Ecto neural progenitor cell (in vitro differentiated cells): ENCODE results near the gene PHYH.
"Not testable (repeated sequence)": the region's sequence is repeated elsewhere in the genome, so short reads cannot be mapped to it uniquely, and the experiment has no call there.

ENCODE experiments used
- DNase-seq: peaks from one replicate; pipeline ENCODE4 v3.0.0-alpha.2; 2018; ENCODE audit warnings: low spot score

PHYH gene

GRCh38 chr10:13299437-13300287 is at the start of gene PHYH:
Gene PHYH (minus strand): TSS chr10:13300064. CDS start chr10:13300042, 22 bp downstream.
- peak; percentile 88 for DNase-seq

GRCh38 chr10:13348216-13349017 is 48.6 kb upstream of the PHYH start, which contains the start of gene SEPHS1:
Gene SEPHS1 (minus strand): TSS chr10:13348293. CDS start chr10:13344950, 3,343 bp downstream.
- DNase-seq: peak; percentile 80

- peak; percentile 89 for DNase-seq
Measured at GRCh38 chr10:13347500-13348156, 47.8 kb upstream of the PHYH start.

- DNase-seq: no peak
Measured at GRCh38 chr10:13347043-13347499, 47.2 kb upstream of the PHYH start.

- no peak for DNase-seq
Measured at GRCh38 chr10:13346283-13347042, 46.6 kb upstream of the PHYH start.

GRCh38 chr10:13340626-13341376 is 40.9 kb upstream of the PHYH start:
- no peak for DNase-seq

GRCh38 chr10:13340068-13340467 is 40.2 kb upstream of the PHYH start:
- no peak for DNase-seq

GRCh38 chr10:13338390-13339110 is 38.7 kb upstream of the PHYH start:
- no peak for DNase-seq

GRCh38 chr10:13337827-13338196 is 37.9 kb upstream of the PHYH start:
- DNase-seq: no peak

- DNase-seq: no peak
Measured at GRCh38 chr10:13337128-13337826, 37.4 kb upstream of the PHYH start.

GRCh38 chr10:13335881-13336280 is 36.0 kb upstream of the PHYH start:
- no peak for DNase-seq

GRCh38 chr10:13334556-13334955 is 34.7 kb upstream of the PHYH start:
- no peak for DNase-seq

- no peak for DNase-seq
Measured at GRCh38 chr10:13331646-13332045, 31.8 kb upstream of the PHYH start.

- DNase-seq: not testable (repeated sequence)
Measured at GRCh38 chr10:13330980-13331379, 31.1 kb upstream of the PHYH start.

GRCh38 chr10:13329565-13329964 is 29.7 kb upstream of the PHYH start:
- DNase-seq: no peak

GRCh38 chr10:13328613-13329012 is 28.7 kb upstream of the PHYH start:
- DNase-seq: no peak

- no peak for DNase-seq
Measured at GRCh38 chr10:13328126-13328525, 28.3 kb upstream of the PHYH start.

- no peak for DNase-seq
Measured at GRCh38 chr10:13327534-13327933, 27.7 kb upstream of the PHYH start.

- no peak for DNase-seq
Measured at GRCh38 chr10:13322615-13323148, 22.8 kb upstream of the PHYH start.
